ENCODE data around the gene CIAO3.
"Not testable (repeated sequence)": the region's sequence is repeated elsewhere in the genome, so short reads cannot be mapped to it uniquely, and the experiment has no call there.

The CIAO3 gene

DNA sequence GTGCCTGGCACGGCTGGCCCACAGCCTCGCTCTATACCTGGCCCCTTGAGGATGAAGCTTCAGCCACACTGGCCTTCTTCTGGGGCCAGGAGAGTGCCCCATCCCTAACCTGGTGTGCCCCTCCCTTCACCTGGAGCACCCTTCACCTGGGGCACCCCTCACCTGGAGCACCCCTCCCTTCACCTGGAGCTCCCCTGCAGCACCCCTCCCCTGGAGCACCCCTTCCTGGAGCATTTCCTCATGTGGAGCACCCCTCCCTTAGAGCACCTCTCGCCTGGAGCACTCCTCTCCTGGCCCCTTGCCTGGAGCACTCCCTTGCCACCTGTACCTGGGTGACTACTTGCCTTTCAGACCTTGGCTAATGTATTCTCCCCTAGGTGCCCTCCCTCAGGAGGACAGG, 32.8 kb downstream of the CIAO3 start:
- no peak for DNase-seq

DNA sequence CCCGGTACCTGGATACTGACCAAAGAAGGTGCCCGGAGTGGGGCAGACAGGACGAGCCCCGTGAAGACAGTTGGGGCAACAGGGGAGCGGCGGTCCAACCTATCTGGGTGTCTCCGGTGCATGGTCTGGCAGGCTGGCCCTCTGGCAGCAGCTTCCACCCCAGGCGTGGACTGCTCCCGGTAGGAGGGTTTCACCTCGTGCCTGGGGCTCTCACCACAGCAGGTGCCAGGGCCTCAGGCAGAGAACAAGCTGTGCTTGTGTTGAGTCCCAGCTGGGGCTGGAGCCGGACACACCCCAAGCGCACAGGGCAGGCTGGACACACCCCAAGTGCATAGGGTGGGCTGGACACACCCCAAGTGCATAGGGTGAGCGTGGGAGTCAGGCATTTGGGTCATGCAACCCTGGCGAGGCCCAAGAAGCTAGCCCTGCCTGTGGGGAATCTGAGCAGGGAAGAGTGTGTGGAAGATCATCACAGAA, 33.7 kb downstream of the CIAO3 start:
- no peak for DNase-seq

DNA sequence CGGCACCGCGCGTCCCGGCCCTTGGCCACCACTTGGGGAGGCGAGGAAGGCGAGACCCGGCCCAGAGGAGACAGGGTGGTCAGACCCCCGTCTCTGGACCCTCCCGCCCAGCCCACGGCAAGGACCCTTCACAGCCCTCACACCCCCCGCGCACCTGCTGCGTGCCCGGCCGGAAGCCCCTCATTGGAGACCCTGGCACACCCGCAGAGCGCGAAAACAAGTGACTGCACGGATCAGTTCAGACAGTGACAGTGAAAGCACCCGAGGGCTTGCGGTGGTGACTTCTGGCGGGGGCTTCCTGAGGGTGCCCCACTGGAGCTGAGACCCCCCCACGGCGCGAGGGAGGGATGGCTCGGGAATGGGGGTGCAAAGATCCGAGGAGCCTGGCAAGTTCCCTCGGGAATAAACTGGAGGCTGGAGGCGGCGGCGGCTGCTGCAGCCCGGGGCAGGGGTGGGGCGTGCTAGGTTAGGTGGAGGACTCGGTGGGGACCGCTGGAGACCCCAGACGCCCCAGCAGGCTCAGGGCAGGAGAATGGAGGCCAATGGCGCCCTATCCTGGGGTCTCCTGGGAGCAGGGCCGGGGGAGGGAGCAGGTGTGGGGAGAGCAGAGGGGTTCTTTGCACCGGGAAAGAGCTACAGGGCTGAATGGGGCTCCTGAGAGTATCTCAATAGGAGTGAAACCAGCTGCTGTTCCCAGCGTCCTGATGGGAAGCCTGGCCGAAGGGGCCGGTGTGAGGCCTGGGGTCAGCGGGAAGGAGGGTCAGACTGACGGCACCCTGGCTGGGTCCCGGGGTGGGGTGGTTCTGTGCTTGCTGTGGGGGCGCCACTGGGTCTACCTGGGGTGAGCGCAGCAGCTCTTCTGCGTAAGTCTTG, 34.4 kb downstream of the CIAO3 start:
- no peak for DNase-seq

DNA sequence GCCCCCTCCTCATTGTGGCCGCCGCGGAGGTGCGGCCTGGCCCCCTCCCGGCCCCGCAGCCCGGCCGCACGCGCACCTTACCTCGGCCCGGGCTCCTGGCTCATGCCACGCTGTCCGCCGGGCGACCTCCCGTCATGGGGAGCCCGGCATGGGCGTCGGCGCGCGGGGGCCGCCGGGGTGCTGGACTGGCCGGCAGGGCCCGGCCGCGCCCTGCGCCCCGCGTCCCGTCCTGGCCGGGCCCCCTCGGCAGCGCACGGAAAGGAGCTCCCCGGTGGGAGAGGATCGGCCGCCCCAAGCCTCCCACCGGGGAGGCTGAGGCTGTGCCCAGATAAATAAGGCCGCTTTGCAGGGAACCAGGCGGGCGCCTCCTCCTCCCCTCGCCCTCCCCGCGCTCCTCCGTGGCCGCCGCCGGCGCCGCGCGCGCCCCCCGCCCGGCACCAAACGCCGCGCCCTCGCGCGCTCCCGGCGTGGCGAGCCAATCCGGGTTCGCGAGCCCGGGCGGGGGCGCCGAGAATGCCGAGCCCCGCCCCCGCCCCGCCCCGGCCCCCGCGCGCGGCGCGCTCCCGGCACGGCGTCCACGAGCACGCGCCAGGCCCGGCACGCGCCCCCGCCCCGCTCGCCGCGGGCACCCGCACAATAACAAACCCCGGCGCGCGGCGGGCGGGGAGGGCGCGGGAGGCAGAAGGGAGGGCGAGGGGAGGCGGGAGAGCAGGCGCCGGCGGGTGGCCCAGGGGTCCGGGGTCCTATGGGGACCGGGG, 35.2 kb downstream of the CIAO3 start, which contains the start of gene FBXL16:
Gene FBXL16, minus strand, starts transcription at position 371 of the 758 bp plus-strand sequence. CDS start 8,396 bp downstream, outside the sequence.
- DNase-seq, result peak; percentile 18

DNA sequence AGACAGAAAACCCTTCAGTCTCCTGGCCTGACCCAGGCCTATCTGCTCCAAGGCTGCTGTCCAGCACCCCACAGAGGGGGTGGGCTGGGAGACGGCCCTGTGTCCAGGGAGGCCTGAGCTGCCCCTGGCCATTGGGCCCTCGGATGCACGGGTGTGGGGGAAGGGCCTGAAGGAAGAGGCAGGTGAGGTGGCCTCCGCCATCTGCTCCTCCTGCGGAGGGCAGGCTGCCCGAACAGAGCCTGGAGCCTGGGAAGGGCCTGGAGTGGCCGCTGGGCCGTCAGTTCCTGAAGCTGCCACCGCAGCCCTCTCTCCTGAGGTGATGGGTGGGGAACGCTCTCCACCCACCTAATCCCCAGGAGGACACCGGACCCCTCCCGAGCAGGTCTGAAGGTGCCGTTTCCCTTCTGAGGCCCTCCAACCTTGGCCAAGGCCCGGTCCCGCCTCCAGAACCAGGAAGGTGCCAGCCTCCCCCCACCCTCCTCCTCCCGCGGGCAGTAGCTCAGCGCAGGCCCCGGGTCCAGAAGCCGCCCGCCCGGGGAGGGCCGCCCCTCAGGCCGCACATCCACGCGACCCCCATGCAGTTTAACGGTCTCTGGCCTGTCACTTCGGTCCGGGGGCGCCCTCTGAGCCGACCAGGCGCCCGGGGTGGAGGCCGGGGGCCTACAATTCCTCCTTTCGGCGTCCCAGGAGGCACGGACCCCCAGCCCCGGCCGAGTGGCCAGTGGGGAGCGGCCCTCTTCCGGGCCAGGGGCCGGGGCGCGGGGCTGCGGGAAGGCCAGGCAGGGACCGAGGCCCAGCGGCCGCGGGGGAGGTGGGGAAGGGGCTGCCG, 36.0 kb downstream of the CIAO3 start:
- no peak for DNase-seq

DNA sequence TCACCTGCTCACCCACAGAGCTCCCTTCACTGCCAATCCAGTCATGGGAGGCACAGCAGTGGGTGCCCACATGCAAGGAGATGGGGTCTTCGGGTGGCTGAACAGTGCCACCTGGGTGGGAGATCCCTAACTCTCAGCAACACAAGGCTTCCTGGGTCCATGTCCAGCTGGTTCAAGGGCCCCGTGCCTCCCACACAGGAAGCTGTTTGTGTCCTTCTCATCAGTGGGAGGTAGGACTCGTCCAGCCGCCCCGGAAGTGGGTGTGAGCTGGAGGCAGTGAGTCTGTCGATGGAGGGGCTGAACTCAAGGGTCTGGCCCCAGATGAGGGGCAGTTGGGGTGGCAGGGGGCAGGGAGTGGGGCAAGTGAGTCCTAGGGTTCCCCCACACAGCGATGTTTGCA, 36.8 kb downstream of the CIAO3 start:
- DNase-seq, result no peak

DNA sequence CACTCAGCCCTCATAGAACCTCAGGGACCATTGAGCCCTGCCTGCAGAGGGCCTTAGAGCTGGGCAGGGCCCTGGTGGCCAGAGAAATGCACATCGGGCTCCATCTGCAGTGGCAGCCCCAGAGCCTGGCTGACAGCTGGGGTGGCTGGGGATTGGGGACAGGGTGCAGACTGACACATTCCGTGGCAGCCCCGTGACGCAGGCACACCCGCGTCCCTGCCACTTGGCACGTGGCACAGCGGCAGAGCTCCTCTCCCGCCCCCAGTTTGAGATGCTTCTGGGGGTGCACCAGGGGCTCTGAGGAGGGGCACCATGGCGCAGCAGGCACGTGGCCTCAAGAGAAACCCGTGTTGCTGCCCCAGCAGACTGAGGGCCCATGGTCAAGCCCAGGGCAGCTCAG, 37.4 kb downstream of the CIAO3 start:
- no peak for DNase-seq

DNA sequence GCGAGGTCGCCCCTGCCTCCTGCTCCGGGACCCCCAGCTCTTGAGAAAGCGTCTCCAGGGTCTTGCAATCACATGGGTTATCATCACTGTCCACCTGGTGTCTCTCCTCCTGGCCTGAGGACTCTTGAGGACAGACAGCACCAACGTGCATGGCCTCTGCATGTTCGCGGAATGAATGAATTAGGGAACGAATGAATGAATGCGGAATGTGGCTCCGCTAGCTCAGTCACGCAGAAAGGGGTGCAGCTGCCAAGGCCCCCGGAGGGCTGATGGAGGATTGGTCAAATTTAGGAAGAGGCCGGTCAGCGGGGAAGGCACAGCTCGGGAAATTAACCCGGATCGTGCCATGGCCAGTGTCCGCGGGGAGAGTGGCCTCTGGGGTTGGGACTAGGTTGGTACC, 38.5 kb downstream of the CIAO3 start:
- DNase-seq, result no peak

DNA sequence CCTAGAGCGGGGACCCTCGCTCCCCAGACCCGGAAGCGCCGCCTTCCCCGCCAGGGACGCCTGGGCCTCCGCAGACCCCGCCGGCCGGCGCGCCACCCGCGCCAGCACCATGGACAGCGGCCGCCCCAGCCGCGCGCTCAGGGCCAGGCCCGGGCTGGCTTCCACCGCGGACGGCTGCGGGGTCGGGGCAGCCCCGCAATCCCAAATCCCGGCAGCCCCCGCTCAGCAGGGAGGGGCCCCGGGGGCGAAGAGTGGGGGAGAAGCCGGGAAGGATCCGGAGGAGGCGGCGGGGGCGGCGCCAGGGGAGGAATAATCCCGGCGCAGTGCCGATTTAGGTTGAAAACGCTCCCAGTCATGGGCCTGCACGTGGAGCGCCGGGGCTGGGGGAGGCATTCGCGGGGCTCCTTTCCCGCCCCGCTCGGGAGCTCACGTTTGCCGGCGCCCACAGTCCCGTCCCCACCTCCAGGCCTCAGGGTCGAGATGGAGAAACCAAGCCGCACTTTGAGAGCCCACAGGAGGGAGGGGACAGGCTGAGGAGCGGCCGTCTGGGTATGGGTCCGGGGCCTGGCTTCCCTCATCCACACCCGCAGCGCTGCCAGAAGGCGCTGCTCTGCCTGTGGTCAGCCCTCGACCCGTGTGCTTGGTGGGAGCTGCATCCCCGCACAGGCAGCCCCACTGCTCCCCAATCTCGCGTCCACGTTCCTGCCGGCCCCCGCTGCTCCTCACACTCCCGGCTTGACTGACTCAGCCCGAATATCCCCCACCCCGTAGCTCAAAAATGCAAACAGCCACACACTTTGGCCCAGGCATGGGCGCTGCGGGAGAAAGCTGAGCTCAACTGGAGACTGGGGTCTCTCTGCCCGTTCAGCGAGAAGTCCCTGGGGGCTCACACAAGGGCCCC, 39.9 kb downstream of the CIAO3 start:
- no peak for DNase-seq

DNA sequence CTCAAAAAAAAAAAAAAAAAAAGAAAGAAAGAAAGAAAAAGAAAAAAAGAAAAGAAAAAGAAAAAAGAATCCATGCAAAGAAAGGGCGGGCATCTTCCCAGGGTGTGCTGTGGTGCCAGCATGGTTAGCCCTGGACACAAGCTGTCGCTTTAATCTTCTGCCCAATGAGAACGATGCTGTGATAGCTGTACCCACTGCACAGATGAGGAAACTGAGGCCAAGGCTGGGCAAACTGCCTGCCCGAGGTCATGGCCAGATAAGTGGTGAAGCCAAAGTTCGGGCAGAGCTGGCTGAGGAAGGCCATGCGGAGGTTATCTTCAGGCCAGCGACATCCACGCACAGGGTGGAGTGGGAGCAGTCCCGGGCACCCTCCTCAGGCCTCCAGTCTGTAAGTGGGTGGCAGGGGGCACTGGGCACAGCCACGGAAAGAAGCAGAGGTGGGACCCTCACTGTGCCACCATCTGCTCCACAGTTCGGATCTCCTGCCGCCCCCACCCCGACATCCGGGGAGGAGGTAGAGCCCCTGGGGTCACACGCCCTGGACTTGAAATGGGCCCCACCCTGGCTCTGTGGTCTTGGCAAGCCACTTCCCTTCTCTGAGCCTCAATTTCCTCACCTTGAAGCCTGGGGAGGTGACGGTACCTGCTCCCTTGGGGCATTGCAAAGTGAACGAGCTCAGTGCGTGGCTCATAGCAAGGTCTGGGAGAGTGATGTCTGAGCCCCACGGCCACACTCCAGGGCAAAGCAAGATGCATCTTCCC, 41.7 kb downstream of the CIAO3 start:
- DNase-seq, result no peak

DNA sequence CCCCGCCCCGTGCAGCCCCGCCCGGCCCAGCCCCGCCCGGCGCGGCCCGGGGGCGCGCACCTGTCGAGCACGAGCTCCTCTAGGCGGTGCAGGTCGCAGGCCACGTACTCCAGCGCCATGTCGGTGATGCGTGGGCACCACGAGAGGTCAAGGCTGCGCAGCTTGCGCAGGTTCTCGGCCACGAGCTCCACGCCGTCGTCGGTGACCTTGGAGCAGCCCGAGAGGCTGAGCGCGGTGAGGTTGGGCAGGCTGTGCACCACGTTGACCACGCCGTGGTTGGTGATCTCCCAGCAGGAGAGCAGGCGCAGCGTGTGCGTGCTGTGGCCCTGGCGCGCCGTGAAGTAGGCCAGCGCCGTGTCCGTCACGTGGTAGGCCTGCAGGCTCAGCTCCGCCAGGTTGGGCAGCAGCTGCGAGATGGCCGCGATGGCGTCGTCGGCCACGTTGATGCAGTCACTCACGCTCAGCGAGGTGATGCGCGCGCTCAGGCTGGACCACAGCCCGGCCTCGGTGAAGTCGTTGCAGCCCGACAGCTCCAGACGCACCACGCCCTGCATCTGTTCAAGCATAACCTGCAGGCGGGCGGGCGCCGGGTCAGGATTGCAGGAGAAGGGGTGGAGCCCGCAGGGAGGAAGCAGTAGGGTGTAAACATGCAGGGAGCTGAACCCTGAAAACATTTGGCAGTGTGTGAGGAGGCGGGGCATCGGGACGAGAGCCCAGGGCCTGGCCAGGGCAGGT, 45.3 kb downstream of the CIAO3 start:
- DNase-seq, result no peak

DNA sequence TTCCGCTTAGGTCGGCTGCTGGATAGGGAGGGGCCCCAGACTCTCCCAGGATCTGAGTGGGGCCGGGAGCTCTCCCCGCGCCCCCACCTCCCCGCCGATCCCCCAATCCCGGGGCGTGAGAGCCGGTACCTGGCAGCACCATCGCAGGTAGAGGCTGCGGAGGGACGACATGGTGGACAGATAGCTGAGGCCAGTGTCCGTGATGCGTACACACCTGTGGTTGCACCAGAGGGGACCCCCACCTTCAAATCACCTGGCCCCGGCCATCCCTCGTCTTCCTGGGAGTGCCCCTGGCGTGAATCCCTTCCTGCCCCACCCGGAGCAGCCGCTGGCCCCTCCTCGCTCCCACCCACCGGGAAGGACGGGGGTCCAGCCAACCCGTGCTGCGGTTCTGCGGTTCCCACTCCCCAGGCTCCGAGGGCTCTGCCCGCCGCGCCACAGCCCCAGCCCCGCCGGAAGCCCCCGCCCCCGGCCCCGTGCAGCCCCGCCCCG, 45.9 kb downstream of the CIAO3 start:
- DNase-seq, result no peak

DNA sequence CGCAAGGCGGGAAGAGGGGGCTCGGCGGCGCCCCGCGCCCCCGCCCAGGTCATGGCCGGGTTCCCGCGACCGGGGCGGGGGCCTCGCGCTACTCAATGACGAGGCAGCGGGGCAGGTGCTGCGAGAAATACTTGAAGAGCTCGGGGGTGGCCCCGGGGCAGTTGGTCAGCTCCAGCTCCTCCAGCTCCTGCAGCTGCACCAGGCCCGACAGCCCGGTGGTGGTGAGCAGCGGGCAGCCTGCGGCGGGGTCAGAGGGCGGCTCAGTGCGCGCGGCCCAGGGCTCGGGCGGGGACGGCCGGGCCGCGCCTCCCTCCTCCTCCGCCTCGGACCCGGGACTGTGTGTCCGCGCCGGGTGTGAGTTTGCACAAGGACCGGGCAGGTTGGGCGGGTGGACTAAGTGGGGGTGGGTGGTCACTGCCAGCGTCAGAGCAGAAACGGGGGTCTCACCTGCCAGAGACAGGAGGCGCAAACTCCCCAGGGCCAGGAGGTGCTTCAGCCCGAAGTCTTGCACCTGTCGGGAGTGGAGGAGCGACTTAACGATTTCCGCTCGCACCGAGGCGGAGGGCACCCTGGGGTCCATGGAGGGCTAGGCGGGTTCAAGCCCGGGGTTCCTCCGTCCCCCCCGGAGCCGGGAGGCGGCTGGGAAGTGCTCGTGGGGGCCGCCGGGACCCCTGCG, 46.5 kb downstream of the CIAO3 start:
- DNase-seq, result no peak

DNA sequence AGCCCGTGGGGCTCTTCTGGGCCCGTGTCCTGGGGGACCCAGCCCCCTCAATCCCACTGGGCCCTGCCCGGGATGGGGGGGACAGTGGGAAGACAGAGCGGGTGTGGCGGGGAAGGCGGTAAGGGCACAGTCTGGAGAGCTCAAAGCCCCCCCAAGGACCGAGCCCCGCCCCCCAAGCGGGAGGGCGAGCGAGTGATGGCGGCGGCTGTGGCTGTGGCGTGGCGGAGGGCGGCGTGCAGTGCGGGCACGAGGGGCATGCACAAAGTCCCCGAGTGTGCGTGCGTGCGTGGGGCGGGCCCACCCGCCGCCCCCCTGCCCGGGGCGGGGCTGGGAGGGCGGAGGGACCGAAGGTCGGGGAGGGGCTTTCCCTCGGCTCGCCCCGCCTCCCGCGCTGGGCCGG, 47.0 kb downstream of the CIAO3 start:
- no peak for DNase-seq

DNA sequence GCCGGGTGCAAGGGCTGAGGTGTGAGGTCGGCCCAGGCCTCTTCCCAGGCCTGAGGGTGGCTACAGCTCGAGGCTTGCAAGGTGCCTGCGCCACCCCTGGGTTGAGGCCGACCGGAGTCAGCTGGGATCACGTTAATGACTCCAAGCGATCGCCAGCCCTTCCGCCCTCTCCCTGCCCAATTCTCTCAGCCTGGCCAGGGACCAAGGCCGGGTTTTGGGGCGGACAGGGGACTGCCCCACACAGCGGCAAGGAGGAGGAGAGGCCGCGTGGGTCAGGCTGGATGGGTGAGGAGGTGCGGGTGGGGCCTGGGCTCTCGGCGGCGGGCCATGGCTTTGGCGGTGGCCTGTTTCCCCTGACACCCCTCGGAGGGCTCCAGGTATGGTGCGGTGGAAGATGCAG, 47.4 kb downstream of the CIAO3 start:
- no peak for DNase-seq

DNA sequence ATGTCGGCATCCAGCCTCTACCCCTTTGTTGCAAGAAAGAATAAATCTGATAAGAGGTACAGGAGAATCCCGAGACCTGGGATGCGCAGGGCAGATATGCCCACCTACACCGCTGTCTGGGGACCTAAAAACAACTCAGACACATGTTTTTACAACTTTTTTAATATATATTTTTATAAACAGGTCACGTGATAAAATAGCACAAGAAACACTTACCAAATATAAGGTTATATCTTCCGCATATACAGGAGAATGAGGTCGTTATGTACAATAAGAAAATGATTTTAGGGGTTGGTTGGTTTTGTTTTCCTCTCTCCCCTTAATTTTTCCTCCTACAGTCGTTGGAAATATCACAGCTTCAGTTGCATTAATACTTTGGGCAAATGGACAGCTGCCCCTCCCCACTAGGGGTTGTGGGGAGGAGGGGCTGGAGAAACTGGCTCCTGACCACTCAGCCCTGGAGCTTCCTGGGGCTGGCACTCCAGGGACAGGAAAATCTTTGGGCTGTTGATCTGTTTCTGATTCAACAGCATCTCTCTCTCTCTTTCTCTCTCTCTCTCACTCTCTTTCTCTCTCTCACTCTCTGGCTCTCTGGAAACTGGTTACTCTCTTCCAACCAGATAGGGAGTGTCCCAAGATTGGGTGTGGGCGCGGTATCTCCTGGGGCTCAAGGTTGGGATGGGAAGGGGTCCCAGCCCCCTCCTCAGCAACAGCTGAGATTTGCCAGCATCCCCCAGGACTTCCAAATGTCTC, 48.3 kb downstream of the CIAO3 start:
- no peak for DNase-seq

DNA sequence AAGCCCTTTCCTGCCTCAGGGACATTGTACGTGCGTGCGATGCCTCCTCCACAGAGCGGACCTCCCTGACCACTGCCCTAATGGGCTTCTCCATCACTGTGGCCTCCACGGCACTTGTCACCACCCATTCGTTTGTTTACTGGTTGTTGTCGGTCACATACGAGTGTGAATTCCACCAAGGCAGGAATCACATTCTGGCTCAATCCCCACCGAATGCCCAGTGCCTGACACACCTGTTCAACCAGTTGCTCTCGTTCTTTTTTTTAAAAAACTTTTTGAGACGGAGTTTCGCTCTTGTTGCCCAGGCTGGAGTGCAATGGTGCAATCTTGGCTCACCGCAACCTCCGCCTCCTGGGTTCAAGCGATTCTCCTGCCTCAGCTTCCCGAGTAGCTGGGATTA, 49.6 kb downstream of the CIAO3 start:
- DNase-seq, result not testable (repeated sequence)

DNA sequence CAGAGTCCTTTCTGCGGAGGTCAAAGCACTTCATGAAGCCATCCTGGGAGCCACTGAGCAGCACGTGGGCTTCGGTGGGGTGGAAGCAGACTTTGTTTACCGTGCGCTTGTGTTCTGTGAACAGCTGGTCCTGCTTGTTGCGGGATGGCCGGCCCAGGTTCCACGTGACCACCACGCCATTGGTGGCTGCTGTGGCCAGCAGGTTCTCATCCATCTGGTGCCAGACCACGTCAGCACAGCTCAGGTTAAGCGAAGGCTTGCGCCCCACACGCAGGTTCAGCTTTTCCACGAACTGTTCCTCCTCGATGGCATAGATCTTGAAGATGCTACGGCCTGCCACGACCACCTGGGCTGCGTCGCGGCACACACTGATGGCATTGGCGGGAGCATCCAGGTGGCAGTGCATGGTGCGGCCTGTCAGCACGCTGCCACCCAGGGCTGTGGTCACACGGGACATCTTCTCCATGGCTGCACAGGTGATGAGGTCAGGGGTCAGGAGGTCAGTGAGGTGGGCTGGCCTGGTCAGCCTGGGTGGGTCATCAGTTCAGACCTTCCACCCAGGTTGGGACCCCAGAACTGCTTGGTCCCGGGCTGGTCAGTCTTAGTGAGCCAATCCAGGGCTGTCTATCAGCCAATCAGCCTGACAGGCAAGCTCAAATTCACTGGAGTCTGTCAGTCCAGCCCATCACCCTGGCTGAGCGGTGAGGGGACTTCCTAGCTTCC, 51.5 kb downstream of the CIAO3 start:
- DNase-seq, result no peak

All from NCI-H524 treated with DMSO at 0.1 percent for 48 hours (cell line).